Prostate gland (tissue), 2 donors: ENCODE results near the gene EXOC1L. TPM values are rescaled to one million over a fixed set of nuclear protein-coding genes. Genes with fewer than 3 reads are reported as not detected.

Experiments used
- DNase-seq: peaks from one replicate; pipeline ENCODE4 v3.0.0-alpha.2; 2019; ENCODE audit warnings: low spot score
- H3K27ac ChIP-seq, 2 donors: fragments of 200-600 bp; sonication (generic); 2 replicates each; pipeline ENCODE4 v1.5.1; 2017 to 2019
- H3K27me3 ChIP-seq: fragments of 200-600 bp; sonication (generic); replicated peaks from 2 replicates; pipeline ENCODE4 v1.5.1; 2019; ENCODE audit not compliant: insufficient read depth
- H3K36me3 ChIP-seq, 2 donors: fragments of 200-600 bp; sonication (generic); 1 replicate in 1 of 2; 2 replicates in 1 of 2; pipeline versions ENCODE4 v1.5.1 to v1.8.1; 2017 to 2019
- H3K4me1 ChIP-seq: fragments of 200-600 bp; sonication (generic); replicated peaks from 2 replicates; pipeline ENCODE4 v1.5.1; 2019
- H3K4me3 ChIP-seq, 2 donors: fragments of 200-600 bp; sonication (generic); 2 replicates each; pipeline ENCODE4 v1.5.1; 2017 to 2019
- H3K9me3 ChIP-seq: fragments of 200-600 bp; sonication (generic); 2 replicates; pipeline ENCODE4 v1.5.1; 2017
- POLR2A ChIP-seq: fragments of 450-650 bp; IDR thresholded peaks from one replicate; pipeline ENCODE4 v1.6.1; 2016; ENCODE audit warnings: antibody characterized with exemption, mild to moderate bottlenecking
- POLR2AphosphoS5 ChIP-seq: sonication (generic); formaldehyde crosslinking; IDR thresholded peaks from one replicate; pipeline ENCODE4 v1.6.1; 2017; ENCODE audit warnings: antibody characterized with exemption
- WGBS: methylation state at CpG from one replicate; pipeline ENCODE4 v1.1.5; 2018; 5-methylcytosine and 5-hydroxymethylcytosine counted together
- intact Hi-C: fragments of 100-400 bp; cut with DNase I; formaldehyde crosslinking; loops from one replicate; pipeline ENCODE4 v1.14.2; 2022
- total RNA-seq, 2 donors: library from RNA; depleted of rRNA; stranded (reverse); fragments of >200 nt; gene quantifications; one replicate each; pipeline ENCODE4 v1.1.0, GENCODE V29; 2016
- TF ChIP-seq, protein P1 (sequence below), 4 experiments: fragments of 200-600 bp in 2 of 4; fragments of 450-650 bp in 2 of 4; sonication (generic) in 2 of 4; IDR thresholded peaks; 1 replicate in 3 of 4; 2 replicates in 1 of 4; pipeline ENCODE4 v1.5.1; 2016 to 2019; ENCODE audit warnings: antibody characterized with exemption in 4 of 4, mild to moderate bottlenecking in 2 of 4, moderate library complexity in 2 of 4

The EXOC1L gene
- total RNA-seq, 2 donors from 2014 or later: not detected

GRCh38 chr4:55784747-55785146 lies 34.8 kb upstream of the EXOC1L start:
- no peaks in the 10 kb centered on the region for H3K27me3 ChIP-seq
- H3K4me3 ChIP-seq: no peak overlapping the region
- 30% methylated on average over 4 of the region's 4 CpGs for WGBS
- no peak for DNase-seq
- TF ChIP-seq POLR2AphosphoS5 (no peak), POLR2A (no peak)
- TF ChIP-seq, protein P1, sequence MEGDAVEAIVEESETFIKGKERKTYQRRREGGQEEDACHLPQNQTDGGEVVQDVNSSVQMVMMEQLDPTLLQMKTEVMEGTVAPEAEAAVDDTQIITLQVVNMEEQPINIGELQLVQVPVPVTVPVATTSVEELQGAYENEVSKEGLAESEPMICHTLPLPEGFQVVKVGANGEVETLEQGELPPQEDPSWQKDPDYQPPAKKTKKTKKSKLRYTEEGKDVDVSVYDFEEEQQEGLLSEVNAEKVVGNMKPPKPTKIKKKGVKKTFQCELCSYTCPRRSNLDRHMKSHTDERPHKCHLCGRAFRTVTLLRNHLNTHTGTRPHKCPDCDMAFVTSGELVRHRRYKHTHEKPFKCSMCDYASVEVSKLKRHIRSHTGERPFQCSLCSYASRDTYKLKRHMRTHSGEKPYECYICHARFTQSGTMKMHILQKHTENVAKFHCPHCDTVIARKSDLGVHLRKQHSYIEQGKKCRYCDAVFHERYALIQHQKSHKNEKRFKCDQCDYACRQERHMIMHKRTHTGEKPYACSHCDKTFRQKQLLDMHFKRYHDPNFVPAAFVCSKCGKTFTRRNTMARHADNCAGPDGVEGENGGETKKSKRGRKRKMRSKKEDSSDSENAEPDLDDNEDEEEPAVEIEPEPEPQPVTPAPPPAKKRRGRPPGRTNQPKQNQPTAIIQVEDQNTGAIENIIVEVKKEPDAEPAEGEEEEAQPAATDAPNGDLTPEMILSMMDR (IDR thresholded peaks at IDR 0.05): no peak
- intact Hi-C loops: no loop called here
- H3K9me3 ChIP-seq: no peaks in the 10 kb centered on the region
- H3K4me1 ChIP-seq: no peaks in the 10 kb centered on the region
- H3K36me3 ChIP-seq: no peaks in the 10 kb centered on the region
- no peak overlapping the region for H3K27ac ChIP-seq

- H3K27me3 ChIP-seq: no peaks in the 10 kb centered on the region
Measured at GRCh38 chr4:55791666-55792065, 27.9 kb upstream of the EXOC1L start.

DNA sequence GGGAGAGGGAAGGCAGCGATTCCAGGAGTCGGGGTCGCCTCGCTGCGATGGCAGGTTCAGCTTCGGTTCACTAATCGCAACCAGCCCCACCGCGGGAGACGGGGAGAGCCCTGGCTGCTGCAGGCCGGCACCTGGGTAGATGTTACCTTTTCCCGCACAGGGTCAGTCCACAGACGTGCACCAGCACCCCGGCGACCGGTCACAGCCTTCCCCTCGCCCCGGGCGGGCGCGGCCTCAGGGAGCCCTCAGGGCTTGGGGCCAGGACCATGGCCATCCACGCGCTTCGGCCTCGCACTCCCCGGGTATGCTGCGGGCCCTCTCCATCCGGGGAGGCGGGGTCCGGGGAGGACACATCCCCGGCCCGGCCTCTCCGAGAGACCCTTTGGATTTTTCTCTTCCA lies 26.1 kb upstream of the EXOC1L start:
- WGBS: 12% methylated on average over 28 of the region's 33 CpGs
- Histone ChIP-seq H3K36me3 (no peaks in the 10 kb centered on the region), H3K27me3 (no peaks in the 10 kb centered on the region)

More at GRCh38 chr4:55791666-55792065, 27.9 kb upstream of the EXOC1L start:
- no peak overlapping the region for H3K27ac ChIP-seq
- H3K4me3 ChIP-seq: no peak overlapping the region
- intact Hi-C loops: no loop called here
- no peaks in the 10 kb centered on the region for H3K9me3 ChIP-seq
- H3K4me1 ChIP-seq: no peaks in the 10 kb centered on the region
- no peak for DNase-seq
- WGBS: 71% methylated on average over 2 of the region's 2 CpGs
- no peak for TF ChIP-seq POLR2AphosphoS5
- TF ChIP-seq, protein P1 (IDR thresholded peaks at IDR 0.05): no peak
- TF ChIP-seq POLR2A: no peak
- no peaks in the 10 kb centered on the region for H3K36me3 ChIP-seq

DNA sequence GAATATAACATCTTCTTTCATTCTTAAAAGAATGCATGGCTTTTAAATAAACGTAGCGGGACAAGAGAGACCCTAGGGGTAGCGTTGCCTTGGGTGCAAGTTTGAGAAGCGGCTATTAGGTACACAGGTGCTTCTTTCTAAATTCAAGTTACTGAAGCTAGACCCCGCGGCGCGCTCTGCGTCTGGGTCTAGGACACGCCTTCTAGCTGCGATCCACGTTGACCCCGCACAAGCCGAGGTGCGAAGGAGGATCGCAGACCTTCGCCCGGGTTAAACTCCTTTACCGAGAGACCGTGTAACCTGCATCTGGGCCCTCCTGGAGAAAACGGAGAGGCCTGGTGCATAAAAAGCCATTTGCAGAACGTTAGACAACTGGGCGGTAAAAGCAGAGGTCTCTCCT lies 25.5 kb upstream of the EXOC1L start:
- Histone ChIP-seq H3K9me3 (no peaks in the 10 kb centered on the region), H3K36me3 (no peaks in the 10 kb centered on the region), H3K27me3 (no peaks in the 10 kb centered on the region), H3K4me1 (no peaks in the 10 kb centered on the region), H3K27ac (no peak overlapping the region), H3K4me3 (no peak overlapping the region)
- WGBS: 72% methylated on average over 23 of the region's 23 CpGs
- TF ChIP-seq, protein P1 (IDR thresholded peaks at IDR 0.05): no peak
- TF ChIP-seq POLR2AphosphoS5 (no peak), POLR2A (no peak)
- intact Hi-C loops: no loop called here
- no peak for DNase-seq

More for the DNA sequence above, 26.1 kb upstream of the EXOC1L start:
- DNase-seq: no peak
- TF ChIP-seq POLR2AphosphoS5 (no peak), POLR2A (no peak)
- TF ChIP-seq, protein P1 (IDR thresholded peaks at IDR 0.05): no peak
- Histone ChIP-seq H3K4me1 (no peaks in the 10 kb centered on the region), H3K4me3 (no peak overlapping the region), H3K9me3 (no peaks in the 10 kb centered on the region), H3K27ac (no peak overlapping the region)
- intact Hi-C loops: no loop called here

GRCh38 chr4:55795341-55795740 lies 24.2 kb upstream of the EXOC1L start:
- H3K27me3 ChIP-seq: no peaks in the 10 kb centered on the region
- WGBS: 86% methylated on average over 1 of the region's 1 CpG
- H3K4me3 ChIP-seq: no peak overlapping the region
- no peak for DNase-seq
- H3K9me3 ChIP-seq: no peaks in the 10 kb centered on the region
- no peaks in the 10 kb centered on the region for H3K4me1 ChIP-seq
- intact Hi-C loops: no loop called here
- no peak overlapping the region for H3K27ac ChIP-seq
- no peak for TF ChIP-seq POLR2AphosphoS5
- TF ChIP-seq, protein P1 (IDR thresholded peaks at IDR 0.05): no peak
- no peak for TF ChIP-seq POLR2A
- H3K36me3 ChIP-seq: no peaks in the 10 kb centered on the region
